HG03575 (cell line): ENCODE measurements around the gene MYO5C.

Source experiments
- ATAC-seq: cut with Tn5 transposase; IDR thresholded peaks from one replicate; pipeline ENCODE4 v1.9.1; 2021; ENCODE audit not compliant: unreplicated experiment, insufficient number of reproducible peaks, low FRiP score; ENCODE audit errors: extremely low read depth

MYO5C gene

GRCh38 chr15:52282418-52282817 lies 13.2 kb downstream of the MYO5C start:
- ATAC-seq, result no peak

GRCh38 chr15:52281085-52282035 lies 14.2 kb downstream of the MYO5C start:
- ATAC-seq, result no peak

- no peak for ATAC-seq
These were observed 15.1 kb downstream of the MYO5C start for GRCh38 chr15:52280326-52281084.

GRCh38 chr15:52278636-52279367 lies 16.8 kb downstream of the MYO5C start:
- ATAC-seq, result no peak

GRCh38 chr15:52278135-52278534 lies 17.5 kb downstream of the MYO5C start:
- no peak for ATAC-seq

- no peak for ATAC-seq
These were observed 18.0 kb downstream of the MYO5C start for GRCh38 chr15:52277575-52277974.

- no peak for ATAC-seq
These were observed 19.3 kb downstream of the MYO5C start for GRCh38 chr15:52276256-52276770.

- no peak for ATAC-seq
These were observed 31.9 kb downstream of the MYO5C start for GRCh38 chr15:52263563-52264282.

- no peak for ATAC-seq
These were observed 33.2 kb downstream of the MYO5C start for GRCh38 chr15:52262364-52262763.

- peak; percentile 97 for ATAC-seq
These were observed 33.9 kb downstream of the MYO5C start for GRCh38 chr15:52261498-52262242.

- no peak for ATAC-seq
These were observed 34.6 kb downstream of the MYO5C start for GRCh38 chr15:52261026-52261425.

GRCh38 chr15:52259503-52259902 lies 36.1 kb downstream of the MYO5C start:
- ATAC-seq, result no peak

- no peak for ATAC-seq
These were observed 37.1 kb downstream of the MYO5C start for GRCh38 chr15:52258461-52258860.

GRCh38 chr15:52257734-52258062 lies 37.9 kb downstream of the MYO5C start:
- no peak for ATAC-seq

GRCh38 chr15:52256930-52257733 lies 38.5 kb downstream of the MYO5C start:
- ATAC-seq, result no peak

GRCh38 chr15:52256366-52256765 lies 39.2 kb downstream of the MYO5C start:
- no peak for ATAC-seq

GRCh38 chr15:52255935-52256334 lies 39.7 kb downstream of the MYO5C start:
- no peak for ATAC-seq
